ENCODE data around the gene PRRT1B.

- TF ChIP-seq, protein P1, sequence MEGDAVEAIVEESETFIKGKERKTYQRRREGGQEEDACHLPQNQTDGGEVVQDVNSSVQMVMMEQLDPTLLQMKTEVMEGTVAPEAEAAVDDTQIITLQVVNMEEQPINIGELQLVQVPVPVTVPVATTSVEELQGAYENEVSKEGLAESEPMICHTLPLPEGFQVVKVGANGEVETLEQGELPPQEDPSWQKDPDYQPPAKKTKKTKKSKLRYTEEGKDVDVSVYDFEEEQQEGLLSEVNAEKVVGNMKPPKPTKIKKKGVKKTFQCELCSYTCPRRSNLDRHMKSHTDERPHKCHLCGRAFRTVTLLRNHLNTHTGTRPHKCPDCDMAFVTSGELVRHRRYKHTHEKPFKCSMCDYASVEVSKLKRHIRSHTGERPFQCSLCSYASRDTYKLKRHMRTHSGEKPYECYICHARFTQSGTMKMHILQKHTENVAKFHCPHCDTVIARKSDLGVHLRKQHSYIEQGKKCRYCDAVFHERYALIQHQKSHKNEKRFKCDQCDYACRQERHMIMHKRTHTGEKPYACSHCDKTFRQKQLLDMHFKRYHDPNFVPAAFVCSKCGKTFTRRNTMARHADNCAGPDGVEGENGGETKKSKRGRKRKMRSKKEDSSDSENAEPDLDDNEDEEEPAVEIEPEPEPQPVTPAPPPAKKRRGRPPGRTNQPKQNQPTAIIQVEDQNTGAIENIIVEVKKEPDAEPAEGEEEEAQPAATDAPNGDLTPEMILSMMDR (IDR thresholded peaks at IDR 0.05), result no peak
- TF ChIP-seq POLR2A (IDR thresholded peaks at IDR 0.05), result no peak
Observed at GRCh38 chr9:131500939-131501541, 44.3 kb upstream of the PRRT1B start.

Data from transverse colon (tissue), 3 donors.